Dedifferentiated amniotic fluid mesenchymal stem cell (primary cell): ENCODE measurements around the gene CEP112.
"Not testable (repeated sequence)": the region's sequence is repeated elsewhere in the genome, so short reads cannot be mapped to it uniquely, and the experiment has no call there.

Experiments
- DNase-seq: peaks from one replicate; pipeline ENCODE4 v3.0.0-alpha.2; 2016; ENCODE audit errors: extremely low spot score

CEP112 gene

DNA sequence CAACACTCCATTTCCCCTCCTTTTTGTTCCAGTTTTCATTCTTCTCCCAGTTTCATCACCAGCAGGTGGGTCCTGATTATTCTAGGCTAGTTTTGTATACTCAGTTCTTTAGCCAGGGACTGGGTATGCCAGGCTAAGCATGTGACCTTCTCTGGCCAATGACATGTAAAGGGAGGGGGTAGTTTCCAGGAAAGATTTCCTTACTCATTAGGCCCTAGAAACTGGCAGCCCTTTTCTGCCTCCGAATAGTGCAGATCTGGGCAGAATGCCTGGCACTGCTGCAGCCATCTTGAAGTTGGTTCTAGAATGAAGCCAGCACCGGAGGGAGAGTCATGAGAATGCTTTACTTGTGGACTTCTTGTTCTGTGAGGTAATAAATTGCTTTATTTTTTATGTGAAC, 503.6 kb downstream of the CEP112 start:
- DNase-seq: no peak

DNA sequence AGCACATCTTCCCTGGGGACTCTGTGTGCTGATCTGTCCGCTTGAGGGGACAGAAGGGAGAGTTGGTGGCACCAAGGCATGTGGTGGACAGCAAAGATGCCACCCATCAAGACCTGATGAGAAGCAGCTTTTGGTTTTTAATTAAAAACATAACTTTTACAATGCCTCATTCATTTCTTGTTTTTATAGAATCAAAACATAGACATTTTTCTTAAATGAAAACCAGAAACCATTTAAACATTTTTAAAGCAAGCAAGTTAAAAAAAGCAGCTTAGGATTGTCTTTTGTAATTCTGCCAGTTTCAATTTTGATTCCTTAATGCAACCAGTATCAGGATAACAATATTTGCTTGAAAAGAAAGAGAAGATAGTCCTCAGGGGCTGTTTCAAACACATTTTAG, 506.8 kb downstream of the CEP112 start:
- no peak for DNase-seq

GRCh38 chr17:65684631-65685030, 507.3 kb downstream of the CEP112 start:
- no peak for DNase-seq

- DNase-seq: no peak
Measured at GRCh38 chr17:65683428-65683827, 508.5 kb downstream of the CEP112 start.

GRCh38 chr17:65681763-65682162, 510.2 kb downstream of the CEP112 start:
- not testable (repeated sequence) for DNase-seq

- no peak for DNase-seq
Measured at GRCh38 chr17:65679165-65679845, 512.6 kb downstream of the CEP112 start.

- DNase-seq: no peak
Measured at GRCh38 chr17:65678546-65678945, 513.4 kb downstream of the CEP112 start.

DNA sequence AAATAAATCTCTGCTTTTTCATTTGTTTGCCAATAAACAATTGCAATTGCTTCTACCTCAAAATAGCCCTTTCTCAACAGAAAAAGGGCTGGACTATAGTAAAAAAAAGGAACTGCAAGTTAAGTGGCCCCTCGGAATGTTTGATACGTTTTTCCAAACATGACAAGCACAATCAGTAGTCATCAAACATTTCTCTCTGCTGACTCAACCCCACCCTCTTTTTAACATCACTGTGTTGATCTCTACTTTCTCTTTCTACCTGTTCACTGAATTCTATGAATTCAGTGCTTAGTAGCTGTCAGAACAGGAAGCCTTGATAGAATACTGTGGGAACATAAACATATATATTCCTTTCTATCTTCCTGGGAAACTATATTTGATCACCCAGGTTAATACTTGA, 514.0 kb downstream of the CEP112 start:
- DNase-seq: no peak

DNA sequence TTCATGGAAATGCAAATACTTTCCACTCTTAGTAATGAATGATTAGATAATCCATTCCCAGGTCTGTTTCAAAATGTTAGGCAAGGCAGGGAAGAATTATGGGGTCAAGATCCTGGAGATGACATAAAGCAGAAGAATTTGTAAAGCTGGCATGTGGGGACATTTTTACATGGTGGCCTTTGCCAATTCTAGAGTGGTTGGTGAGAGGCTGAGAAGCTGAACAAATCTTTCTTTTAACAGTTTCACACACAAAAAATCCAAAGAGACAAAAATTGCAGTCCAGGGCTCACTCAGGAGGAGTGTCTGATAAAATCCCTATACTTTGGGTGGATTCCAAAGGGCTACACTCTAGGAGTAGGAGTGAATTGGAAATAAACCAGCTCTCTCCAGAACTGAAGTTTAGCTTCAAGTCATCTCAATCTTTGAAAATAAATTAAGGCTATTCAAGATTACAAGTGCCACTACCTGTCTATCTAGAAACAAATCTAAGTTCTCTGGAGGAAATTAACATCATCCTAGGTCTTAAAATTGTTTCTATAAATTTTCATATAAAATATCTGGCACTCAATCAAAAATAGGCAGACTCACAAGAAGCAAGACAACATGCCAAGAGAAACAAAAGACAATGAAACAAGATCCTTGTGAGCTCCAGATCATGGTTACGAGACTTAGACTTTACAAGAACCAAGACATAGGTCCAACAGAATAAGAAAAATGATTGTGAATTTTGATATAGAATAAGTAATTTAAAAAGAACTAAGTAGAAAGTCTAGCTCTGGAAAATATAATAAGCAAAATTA, 517.5 kb downstream of the CEP112 start:
- no peak for DNase-seq

- no peak for DNase-seq
Measured at GRCh38 chr17:65670667-65671371, 521.1 kb downstream of the CEP112 start.

DNA sequence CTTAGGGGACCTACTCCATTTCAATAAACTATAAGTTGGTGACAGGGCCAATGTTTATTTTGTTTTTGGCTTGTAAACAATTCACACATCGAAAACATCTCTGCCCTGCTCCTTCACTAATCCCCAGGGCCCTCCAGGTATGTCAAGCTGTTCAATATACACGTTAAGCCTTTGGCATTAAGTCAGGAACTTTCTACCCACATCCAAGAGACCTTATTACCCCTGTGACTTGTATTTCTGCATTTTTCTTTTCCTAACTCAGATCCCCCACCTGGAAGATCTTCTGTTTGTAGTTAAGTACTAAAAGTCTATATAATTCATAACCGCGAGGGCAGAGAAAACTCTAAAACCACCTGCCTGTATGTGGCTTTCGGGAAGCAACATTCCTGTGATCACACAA, 523.7 kb downstream of the CEP112 start:
- DNase-seq: no peak

- no peak for DNase-seq
Measured at GRCh38 chr17:65667656-65668055, 524.3 kb downstream of the CEP112 start.

GRCh38 chr17:65666876-65667321, 525.0 kb downstream of the CEP112 start:
- peak; percentile 65 for DNase-seq

DNA sequence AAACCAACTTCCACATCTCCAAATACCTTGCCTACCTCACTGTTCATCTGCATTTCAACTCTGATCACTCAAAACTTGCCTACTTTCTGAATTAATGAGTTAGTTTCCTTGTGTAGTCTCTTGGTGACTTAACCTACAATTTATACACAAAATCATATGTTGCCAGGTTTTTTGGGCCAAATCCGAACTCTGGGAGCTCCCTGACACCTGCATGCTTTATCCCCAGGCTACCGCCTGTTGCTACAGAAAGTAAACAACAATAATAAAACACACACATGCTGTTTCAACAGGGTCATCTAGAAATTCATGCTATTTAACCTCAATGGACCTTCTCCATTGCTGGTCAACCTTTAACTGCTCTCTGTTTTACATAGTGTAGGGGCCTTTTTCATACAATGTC, 526.0 kb downstream of the CEP112 start:
- no peak for DNase-seq

DNA sequence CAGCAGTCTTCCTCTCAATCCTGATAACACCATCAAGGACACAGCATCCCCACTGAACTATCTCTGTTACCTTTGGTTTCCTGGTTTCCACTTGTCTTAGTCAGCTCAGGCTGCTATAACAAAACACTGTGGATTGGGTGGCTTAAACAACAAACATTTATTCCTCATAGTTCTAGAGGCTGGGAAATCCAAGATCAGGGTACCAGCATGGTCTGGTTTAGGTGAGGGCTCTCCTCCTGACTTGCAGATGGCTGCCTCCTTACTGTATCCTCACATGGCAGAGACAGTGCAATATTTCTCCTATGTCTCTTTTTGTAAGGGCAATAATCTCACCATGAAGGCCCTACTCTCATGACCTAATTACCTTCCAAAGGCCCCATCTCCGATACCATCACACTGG, 527.2 kb downstream of the CEP112 start:
- DNase-seq: no peak

DNA sequence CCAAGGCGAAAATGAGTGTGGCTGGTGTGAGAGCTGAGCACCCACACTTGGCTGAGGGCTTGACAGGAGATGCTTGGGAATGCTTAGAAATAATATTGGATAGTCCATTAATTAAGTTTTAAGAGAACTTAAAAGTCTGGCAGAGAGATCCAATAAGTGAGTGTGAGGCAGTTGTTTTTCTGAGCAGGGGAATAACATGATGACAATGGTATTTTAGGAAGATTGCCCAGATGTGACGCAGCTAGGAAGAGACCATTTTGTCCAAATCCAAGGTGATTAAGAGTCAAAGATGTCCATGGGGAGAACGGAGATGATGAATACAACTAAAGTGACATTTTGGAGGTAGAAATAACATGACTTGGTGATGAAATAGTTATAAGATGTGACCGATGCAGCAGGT, 527.7 kb downstream of the CEP112 start:
- DNase-seq: no peak

GRCh38 chr17:65662196-65662595, 529.7 kb downstream of the CEP112 start:
- DNase-seq: peak; percentile 76

- DNase-seq: no peak
Measured at GRCh38 chr17:65660947-65661346, 531.0 kb downstream of the CEP112 start.

DNA sequence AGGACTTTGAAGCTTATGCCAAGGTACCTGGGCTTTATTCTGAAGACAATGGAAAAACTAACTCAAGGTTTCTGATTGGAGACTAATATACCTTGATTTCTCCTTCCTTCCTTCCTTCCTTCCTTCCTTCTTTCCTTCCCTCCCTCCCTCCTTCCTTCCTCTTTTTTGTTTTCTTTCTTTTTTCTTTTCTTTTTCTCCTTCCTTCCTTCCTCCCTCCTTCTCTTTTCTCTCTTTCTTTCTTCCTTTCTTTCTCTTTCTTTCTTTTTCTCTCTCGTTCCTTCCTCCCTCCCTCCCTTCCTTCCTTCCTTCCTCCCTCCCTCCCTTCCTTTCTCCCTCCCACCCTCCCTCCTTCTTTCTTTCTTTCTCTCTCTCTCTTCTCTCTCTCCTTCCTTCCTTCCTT, 531.9 kb downstream of the CEP112 start:
- DNase-seq: no peak

DNA sequence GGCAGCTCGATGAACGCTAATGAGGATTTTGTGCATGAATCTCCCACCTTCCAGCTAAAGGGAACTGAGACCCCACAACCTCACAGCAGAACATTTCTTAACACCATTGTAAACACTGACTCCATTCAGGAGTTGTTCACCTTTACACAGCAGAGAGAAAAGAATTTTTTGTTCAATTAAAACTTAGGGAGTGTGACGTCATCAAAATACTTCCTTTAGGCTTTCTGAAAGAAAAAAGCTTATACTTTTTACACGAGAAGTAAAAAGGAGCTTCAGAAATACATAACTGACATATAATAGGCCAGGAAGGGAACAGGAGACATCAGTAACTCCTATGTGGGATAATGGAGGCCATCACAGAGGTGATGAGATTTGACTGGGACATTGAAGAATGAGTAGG, 532.4 kb downstream of the CEP112 start:
- DNase-seq: no peak

- no peak for DNase-seq
Measured at GRCh38 chr17:65657251-65657828, 534.6 kb downstream of the CEP112 start.
